NCI-H128 (cell line): ENCODE results near the gene MAP3K14.
A peak's percentile ranks its signal among the peaks of the same experiment; 100 is the strongest.
"Not testable (repeated sequence)": the region's sequence is repeated elsewhere in the genome, so short reads cannot be mapped to it uniquely, and the experiment has no call there.

Experiments
- DNase-seq: peaks from one replicate; lab custom pipeline; 2025; ENCODE audit not compliant: unreplicated experiment; lab: John Stamatoyannopoulos, UW

Gene MAP3K14

GRCh38 chr17:45302220-45302619, 14.6 kb downstream of the MAP3K14 start:
- DNase-seq, result not testable (repeated sequence)

- DNase-seq, result no peak
Measured at GRCh38 chr17:45301674-45302073, 15.1 kb downstream of the MAP3K14 start.

- DNase-seq, result no peak
Measured at GRCh38 chr17:45300060-45300751, 16.6 kb downstream of the MAP3K14 start.

GRCh38 chr17:45299361-45299760, 17.5 kb downstream of the MAP3K14 start:
- DNase-seq, result no peak

- no peak for DNase-seq
Measured at GRCh38 chr17:45298546-45299285, 18.1 kb downstream of the MAP3K14 start.

GRCh38 chr17:45296833-45297124, 20.0 kb downstream of the MAP3K14 start:
- no peak for DNase-seq

- DNase-seq, result no peak
Measured at GRCh38 chr17:45296003-45296832, 20.6 kb downstream of the MAP3K14 start.

GRCh38 chr17:45294506-45294905, 22.3 kb downstream of the MAP3K14 start:
- no peak for DNase-seq

- DNase-seq, result no peak
Measured at GRCh38 chr17:45293413-45294211, 23.2 kb downstream of the MAP3K14 start.

- DNase-seq, result no peak
Measured at GRCh38 chr17:45292696-45293412, 24.0 kb downstream of the MAP3K14 start.

GRCh38 chr17:45291171-45291805, 25.5 kb downstream of the MAP3K14 start:
- DNase-seq, result no peak

- DNase-seq, result no peak
Measured at GRCh38 chr17:45290269-45290765, 26.5 kb downstream of the MAP3K14 start.

- no peak for DNase-seq
Measured at GRCh38 chr17:45289301-45290268, 27.2 kb downstream of the MAP3K14 start.

- peak; percentile 24 for DNase-seq
Measured at GRCh38 chr17:45288825-45289224, 28.0 kb downstream of the MAP3K14 start.

- DNase-seq, result no peak
Measured at GRCh38 chr17:45287526-45288500, 29.0 kb downstream of the MAP3K14 start.

GRCh38 chr17:45286286-45286685, 30.5 kb downstream of the MAP3K14 start:
- no peak for DNase-seq
